GM21717 (cell line): ENCODE results near the gene POU5F1.

ENCODE experiments used
- ATAC-seq: cut with Tn5 transposase; IDR thresholded peaks from one replicate; pipeline ENCODE4 v1.9.1; 2021; ENCODE audit warnings: mild to moderate bottlenecking, moderate library complexity; ENCODE audit not compliant: unreplicated experiment

The POU5F1 gene

DNA sequence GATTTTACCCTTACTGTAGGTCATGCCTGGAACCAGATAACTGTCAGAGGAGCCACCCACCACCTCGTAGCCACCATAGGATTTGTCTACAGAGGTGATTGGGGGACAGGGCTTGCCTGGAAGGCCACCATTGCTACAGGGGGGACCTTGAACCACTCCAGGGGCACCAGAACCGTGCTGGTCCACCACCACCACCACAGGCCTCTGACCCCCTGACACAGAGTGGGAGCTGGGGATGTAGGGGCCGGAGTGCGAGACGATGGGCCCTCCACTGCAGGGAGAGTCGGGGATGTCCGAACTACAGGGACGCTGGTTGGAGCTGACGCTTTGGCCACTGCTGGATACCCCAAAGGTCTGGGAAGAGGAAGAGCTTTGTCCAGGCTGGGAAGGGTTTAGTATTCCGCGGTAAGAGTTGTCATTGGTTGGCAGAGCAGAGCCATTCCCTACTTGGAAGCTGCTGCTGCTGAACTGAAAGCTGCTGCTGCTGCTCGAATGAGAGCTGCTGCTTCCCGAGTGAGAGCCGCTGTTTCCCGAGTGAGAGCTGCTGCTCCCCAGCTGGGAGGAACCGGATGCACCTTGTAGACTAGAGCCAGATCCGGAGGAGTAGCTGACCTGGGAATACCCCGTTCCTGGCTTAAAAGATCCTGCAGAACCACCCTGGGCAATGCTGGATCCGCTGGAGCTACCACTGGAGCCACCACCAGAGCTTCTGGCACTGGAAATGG, 53.7 kb downstream of the POU5F1 start:
- ATAC-seq: no peak

DNA sequence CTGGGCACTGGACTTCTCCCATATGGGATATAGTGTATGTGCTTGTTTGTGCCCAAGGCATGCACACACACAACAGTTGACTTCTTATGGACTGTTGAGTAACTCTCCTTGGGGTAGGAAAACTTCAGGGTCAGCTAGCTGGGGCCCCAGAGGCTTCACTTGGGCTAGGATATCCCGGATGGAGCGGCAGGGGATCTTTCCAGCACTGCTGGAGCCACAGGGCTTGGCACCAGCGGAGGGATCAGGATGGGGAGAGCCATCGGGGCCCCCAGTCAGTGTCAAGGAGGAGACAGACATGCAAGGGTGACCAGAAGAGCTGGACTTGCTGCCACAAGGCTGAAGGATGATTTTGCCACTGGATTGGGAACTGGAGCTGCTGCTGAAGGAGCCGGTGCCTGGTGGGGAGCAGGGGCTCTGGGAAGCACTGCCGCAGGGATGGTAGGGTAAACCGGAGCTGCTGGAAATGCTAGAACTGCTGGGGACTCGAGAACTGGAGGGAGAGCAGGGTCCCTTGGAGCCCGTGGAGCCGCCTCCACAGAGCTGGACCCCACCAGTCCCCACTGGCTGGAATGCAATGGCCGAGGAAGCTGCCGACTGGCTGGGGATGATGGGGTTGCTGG, 54.4 kb downstream of the POU5F1 start:
- no peak for ATAC-seq

- no peak for ATAC-seq
Measured at GRCh38 chr6:31114970-31115849, 55.3 kb downstream of the POU5F1 start.

DNA sequence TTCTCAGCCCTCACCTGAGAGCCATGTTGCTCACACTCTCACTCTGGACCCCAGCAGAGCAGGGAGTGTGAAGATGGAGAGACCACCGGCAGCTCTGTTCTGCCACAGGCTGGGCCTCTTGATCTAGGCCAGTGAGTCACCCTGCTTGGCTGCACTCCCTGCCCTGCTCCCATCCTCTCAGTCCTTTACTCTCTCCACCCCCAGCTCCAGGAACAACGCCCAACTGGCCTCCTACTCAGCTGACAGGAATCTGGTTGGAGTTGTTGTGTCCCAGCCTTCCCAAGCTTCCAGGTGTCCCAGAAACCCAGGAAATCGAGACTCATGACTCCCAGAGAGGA, 56.0 kb downstream of the POU5F1 start, which contains the start of gene PSORS1C1:
Gene PSORS1C1 (plus strand): TSS at position 260 of the 338 bp plus-strand sequence. CDS start 14,833 bp downstream, outside the sequence.
- ATAC-seq: no peak
